Left lung (tissue), 10 donors: ENCODE measurements around the gene DEPDC7. TPM values are rescaled to one million over a fixed set of nuclear protein-coding genes. Genes with fewer than 3 reads are reported as not detected.

Experiments used
- ATAC-seq: fragments of 200-7000 bp; cut with Tn5 transposase; one replicate; pipeline ENCODE4 v1.9.1; 2020; ENCODE audit warnings: moderate library complexity
- DNase-seq, 4 donors: peaks; one replicate each; pipeline ENCODE4 v3.0.0-alpha.2; 2013 to 2020
- H3K27ac ChIP-seq, 2 donors: fragments of 200-600 bp; sonication (generic) in 1 of 2; one replicate each; pipeline versions ENCODE4 v1.5.0 to v1.8.0; 2020 to 2021
- H3K27me3 ChIP-seq, 2 donors: fragments of 200-600 bp; sonication (generic) in 1 of 2; one replicate each; pipeline versions ENCODE4 v1.5.0 to v1.8.0; 2020 to 2021
- H3K36me3 ChIP-seq, 2 donors: fragments of 200-600 bp; sonication (generic) in 1 of 2; one replicate each; pipeline versions ENCODE4 v1.5.0 to v1.8.0; 2020 to 2021
- H3K4me1 ChIP-seq, 2 donors: fragments of 200-600 bp; one replicate each; pipeline ENCODE4 v1.8.0; 2021
- H3K4me3 ChIP-seq, 2 donors: fragments of 200-600 bp; sonication (generic) in 1 of 2; one replicate each; pipeline versions ENCODE4 v1.5.0 to v1.8.0; 2020 to 2021; ENCODE audit warnings: mild to moderate bottlenecking in 1 of 2
- H3K9me3 ChIP-seq, 2 donors: fragments of 200-600 bp; sonication (generic) in 1 of 2; one replicate each; pipeline versions ENCODE4 v1.5.0 to v1.8.0; 2020 to 2021
- intact Hi-C, 2 donors: fragments of 100-400 bp; cut with DNase I; formaldehyde crosslinking; loops; one replicate each; pipeline versions ENCODE4 v1.11.2 to v1.14.2; 2022
- polyA plus RNA-seq, 6 donors: library from polyadenylated mRNA; unstranded; fragments of 120-200 nt; gene quantifications; one replicate each; pipeline ENCODE4 v1.2.1, GENCODE V29; 2013; ENCODE audit not compliant: insufficient read length in 6 of 6
- total RNA-seq, 2 donors: library from RNA; stranded (reverse); fragmentation: NEBNext Ultra II Directional; extraction: Animal tissue kit (Norgen Biotek cat#: 25700); gene quantifications; one replicate each; pipeline ENCODE4 v1.2.1, GENCODE V29; 2021
- TF ChIP-seq, protein P1 (sequence below), 2 donors: fragments of 200-600 bp; sonication (generic) in 1 of 2; IDR thresholded peaks; one replicate each; pipeline versions ENCODE4 v1.5.0 to v1.8.0; 2021; ENCODE audit warnings: antibody characterized with exemption in 2 of 2
- donor health status: DM: no; HTN: yes; CAD: no.
- donor health status: DM: no; HTN: no; CAD: no.

Gene DEPDC7
- total and polyA plus RNA-seq, 8 donors, result 1.2 to 23.5 (median 18.5) TPM

DNA sequence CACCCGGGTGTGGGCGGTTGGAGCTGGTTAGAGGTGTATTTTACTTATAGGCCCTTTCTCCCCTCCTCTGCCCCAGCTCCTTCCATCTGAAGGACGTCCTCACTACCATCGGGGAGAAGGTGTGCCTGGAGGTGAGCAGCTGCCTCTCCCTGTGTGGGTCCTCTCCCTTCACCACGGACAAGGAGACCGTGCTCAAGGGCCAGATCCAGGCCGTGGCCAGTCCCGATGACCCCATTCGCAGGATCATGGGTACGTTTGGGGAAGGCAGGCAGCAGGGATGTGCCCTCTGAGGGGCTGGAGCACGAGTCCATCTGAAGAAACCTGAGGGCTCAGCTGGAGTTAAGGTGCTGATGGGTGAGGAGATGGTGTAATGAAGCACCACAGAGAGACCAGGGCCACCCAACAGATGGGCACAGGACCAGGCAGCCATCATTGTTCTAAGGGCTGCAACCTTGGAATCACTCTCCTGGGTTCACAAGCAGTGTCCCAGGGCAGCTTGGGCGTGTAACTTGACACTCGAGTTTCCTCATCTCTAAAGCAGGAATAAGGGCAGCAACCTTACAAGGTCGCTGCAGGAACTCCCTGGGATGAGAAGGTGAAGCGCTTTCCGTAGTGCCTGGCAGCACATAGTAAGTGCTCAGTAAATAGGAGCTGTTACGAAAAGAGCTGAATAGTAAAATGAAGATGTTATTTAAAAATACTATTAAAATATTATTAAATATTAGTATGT lies 53.1 kb downstream of the DEPDC7 start:
- ATAC-seq, result no peak
- H3K4me1 ChIP-seq, result peaks cover 0 to 15% of the 10 kb centered on the region in 2 donors
- no peak overlapping the region for H3K4me3 ChIP-seq
- H3K27me3 ChIP-seq, result no peaks in the 10 kb centered on the region
- DNase-seq, result no peak
- TF ChIP-seq, protein P1, sequence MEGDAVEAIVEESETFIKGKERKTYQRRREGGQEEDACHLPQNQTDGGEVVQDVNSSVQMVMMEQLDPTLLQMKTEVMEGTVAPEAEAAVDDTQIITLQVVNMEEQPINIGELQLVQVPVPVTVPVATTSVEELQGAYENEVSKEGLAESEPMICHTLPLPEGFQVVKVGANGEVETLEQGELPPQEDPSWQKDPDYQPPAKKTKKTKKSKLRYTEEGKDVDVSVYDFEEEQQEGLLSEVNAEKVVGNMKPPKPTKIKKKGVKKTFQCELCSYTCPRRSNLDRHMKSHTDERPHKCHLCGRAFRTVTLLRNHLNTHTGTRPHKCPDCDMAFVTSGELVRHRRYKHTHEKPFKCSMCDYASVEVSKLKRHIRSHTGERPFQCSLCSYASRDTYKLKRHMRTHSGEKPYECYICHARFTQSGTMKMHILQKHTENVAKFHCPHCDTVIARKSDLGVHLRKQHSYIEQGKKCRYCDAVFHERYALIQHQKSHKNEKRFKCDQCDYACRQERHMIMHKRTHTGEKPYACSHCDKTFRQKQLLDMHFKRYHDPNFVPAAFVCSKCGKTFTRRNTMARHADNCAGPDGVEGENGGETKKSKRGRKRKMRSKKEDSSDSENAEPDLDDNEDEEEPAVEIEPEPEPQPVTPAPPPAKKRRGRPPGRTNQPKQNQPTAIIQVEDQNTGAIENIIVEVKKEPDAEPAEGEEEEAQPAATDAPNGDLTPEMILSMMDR (IDR thresholded peaks at IDR 0.05), result no peak
- intact Hi-C loops, result no loop called here
- peaks cover 0 to 80% of the 10 kb centered on the region in 2 donors for H3K36me3 ChIP-seq
- H3K27ac ChIP-seq, result no peak overlapping the region
- no peaks in the 10 kb centered on the region for H3K9me3 ChIP-seq

DNA sequence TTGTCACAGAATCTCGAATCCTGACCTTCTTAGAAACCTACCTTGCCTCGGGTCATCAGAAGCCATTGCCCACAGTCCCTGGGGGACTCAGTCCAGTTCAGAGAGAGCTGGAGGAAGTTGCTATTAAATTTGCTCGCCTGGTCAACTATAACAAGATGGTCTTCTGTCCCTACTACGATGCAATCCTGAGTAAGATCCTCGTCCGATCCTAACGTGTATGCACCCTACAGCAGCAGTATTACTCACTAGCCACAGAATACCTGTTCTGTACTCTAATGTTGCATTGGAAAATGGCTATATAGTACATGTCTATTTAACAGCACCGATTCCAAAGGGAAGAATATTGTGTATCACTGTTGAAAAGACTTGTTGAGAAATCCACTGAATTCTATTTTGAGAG lies 56.8 kb downstream of the DEPDC7 start:
- H3K36me3 ChIP-seq, result peaks cover 0 to 99% of the 10 kb centered on the region in 2 donors
- ATAC-seq, result no peak

More for the DNA sequence above, 56.8 kb downstream of the DEPDC7 start:
- H3K27me3 ChIP-seq, result no peaks in the 10 kb centered on the region
- H3K4me3 ChIP-seq, result no peak overlapping the region
- no peaks in the 10 kb centered on the region for H3K4me1 ChIP-seq
- H3K9me3 ChIP-seq, result no peaks in the 10 kb centered on the region
- H3K27ac ChIP-seq, result no peak overlapping the region
- DNase-seq, result no peak
- TF ChIP-seq, protein P1 (IDR thresholded peaks at IDR 0.05), result no peak
- intact Hi-C loops, result no loop called here

Other genes with a start within 250 kb of the DEPDC7 start
- under 1 TPM in 1 of 2 donors, not detected in 1; 0.18 TPM for gene CCDC73, start 221.2 kb upstream of the DEPDC7 start, total RNA-seq
- under 1 TPM; 0.08 to 0.57 (median 0.11) TPM for gene CCDC73, start 221.2 kb upstream of the DEPDC7 start, polyA plus RNA-seq
- gene PRRG4, start 186.0 kb upstream of the DEPDC7 start, total RNA-seq, result 10 to 100 TPM; 12.6 to 14.2 TPM
- 1 to 10 TPM; 1.3 to 2.6 (median 2.3) TPM for gene PRRG4, start 186.0 kb upstream of the DEPDC7 start, polyA plus RNA-seq
- gene QSER1, start 123.1 kb upstream of the DEPDC7 start, total RNA-seq, result 10 to 100 TPM; 23.4 to 24.6 TPM
- 10 to 100 TPM; 38.7 to 47.4 (median 41.2) TPM for gene QSER1, start 123.1 kb upstream of the DEPDC7 start, polyA plus RNA-seq
- gene TCP11L1, start 23.7 kb downstream of the DEPDC7 start, total RNA-seq, result 10 to 100 TPM; 15.6 to 25.9 TPM
- 10 to 100 TPM; 13.9 to 18.0 (median 15.5) TPM for gene TCP11L1, start 23.7 kb downstream of the DEPDC7 start, polyA plus RNA-seq
- 10 to 100 TPM; 23.5 to 25.2 TPM for gene CSTF3, start 145.6 kb downstream of the DEPDC7 start, total RNA-seq
- gene CSTF3, start 145.6 kb downstream of the DEPDC7 start, polyA plus RNA-seq, result 10 to 100 TPM; 47.1 to 64.4 (median 52.6) TPM
- 100 to 1,000 TPM; 104 to 126 TPM for gene HIPK3, start 241.5 kb downstream of the DEPDC7 start, total RNA-seq
- 10 to 100 TPM; 43.1 to 51.5 (median 49.9) TPM for gene HIPK3, start 241.5 kb downstream of the DEPDC7 start, polyA plus RNA-seq